ENCODE data around the gene H6PD.

H6PD gene

DNA sequence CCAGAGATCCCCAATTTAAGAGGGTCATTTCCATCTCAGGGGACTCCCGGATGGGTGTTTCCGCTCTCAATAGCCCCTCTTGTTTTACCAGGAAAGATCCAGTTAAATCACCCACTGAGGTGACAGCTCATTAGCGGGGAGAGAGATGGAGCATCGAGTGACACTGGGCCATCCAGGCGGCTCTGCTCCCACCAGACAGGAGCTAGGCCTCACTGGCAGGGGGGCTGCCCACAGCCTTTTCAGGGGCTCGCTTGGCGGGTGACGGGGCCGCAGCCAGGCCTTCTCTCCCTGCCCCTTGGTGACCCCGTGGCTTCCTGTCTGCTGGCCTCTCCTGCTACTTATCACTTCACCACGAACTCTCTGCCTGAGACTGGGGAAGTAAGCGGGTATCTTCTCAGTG lies 31.4 kb downstream of the H6PD start:
- Histone ChIP-seq H3K27me3 (no peaks in the 10 kb centered on the region), H3K9me3 (no peaks in the 10 kb centered on the region), H3K27ac (peak overlapping the region; percentile 20 to 24), H3K4me1 (peaks cover 0 to 12% (median 5%) of the 10 kb centered on the region in 4 donors), H3K36me3 (peaks cover 50 to 87% (median 52%) of the 10 kb centered on the region in 3 donors), H3K4me3 (no peak overlapping the region)
- intact Hi-C loops (cut with DNase I; ENCODE audit: low total_unique reads), result loop anchor here (5.0 kb wide), 1 partner anchor 191 kb away; no protein-coding TSS in a partner anchor
- TF ChIP-seq, protein P1, sequence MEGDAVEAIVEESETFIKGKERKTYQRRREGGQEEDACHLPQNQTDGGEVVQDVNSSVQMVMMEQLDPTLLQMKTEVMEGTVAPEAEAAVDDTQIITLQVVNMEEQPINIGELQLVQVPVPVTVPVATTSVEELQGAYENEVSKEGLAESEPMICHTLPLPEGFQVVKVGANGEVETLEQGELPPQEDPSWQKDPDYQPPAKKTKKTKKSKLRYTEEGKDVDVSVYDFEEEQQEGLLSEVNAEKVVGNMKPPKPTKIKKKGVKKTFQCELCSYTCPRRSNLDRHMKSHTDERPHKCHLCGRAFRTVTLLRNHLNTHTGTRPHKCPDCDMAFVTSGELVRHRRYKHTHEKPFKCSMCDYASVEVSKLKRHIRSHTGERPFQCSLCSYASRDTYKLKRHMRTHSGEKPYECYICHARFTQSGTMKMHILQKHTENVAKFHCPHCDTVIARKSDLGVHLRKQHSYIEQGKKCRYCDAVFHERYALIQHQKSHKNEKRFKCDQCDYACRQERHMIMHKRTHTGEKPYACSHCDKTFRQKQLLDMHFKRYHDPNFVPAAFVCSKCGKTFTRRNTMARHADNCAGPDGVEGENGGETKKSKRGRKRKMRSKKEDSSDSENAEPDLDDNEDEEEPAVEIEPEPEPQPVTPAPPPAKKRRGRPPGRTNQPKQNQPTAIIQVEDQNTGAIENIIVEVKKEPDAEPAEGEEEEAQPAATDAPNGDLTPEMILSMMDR (IDR thresholded peaks at IDR 0.05), result no peak
- no peak for DNase-seq

DNA sequence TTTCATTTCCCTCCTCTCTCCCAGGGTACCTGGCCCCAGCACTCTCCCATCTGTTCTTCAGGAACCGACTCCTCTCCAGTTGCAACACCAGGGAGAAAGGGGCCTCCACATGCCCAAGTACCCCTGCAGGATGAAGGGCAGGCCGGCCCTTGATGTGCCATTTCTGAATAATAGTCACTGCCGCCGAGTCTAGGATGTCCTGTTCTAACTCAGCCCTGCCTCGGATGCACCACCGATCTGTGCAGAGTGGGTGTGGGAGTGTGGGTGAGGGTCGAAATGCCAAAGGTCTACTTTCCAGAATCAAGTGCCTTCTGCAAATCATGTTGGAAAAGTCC lies 32.7 kb downstream of the H6PD start:
- Histone ChIP-seq H3K27me3 (no peaks in the 10 kb centered on the region), H3K27ac (peak overlapping the region in 1 of 2 donors; percentile 20)
- intact Hi-C loops (cut with DNase I; ENCODE audit: low total_unique reads), result loop anchor here (5.0 kb wide), 1 partner anchor 190 kb away; no protein-coding TSS in a partner anchor

DNA sequence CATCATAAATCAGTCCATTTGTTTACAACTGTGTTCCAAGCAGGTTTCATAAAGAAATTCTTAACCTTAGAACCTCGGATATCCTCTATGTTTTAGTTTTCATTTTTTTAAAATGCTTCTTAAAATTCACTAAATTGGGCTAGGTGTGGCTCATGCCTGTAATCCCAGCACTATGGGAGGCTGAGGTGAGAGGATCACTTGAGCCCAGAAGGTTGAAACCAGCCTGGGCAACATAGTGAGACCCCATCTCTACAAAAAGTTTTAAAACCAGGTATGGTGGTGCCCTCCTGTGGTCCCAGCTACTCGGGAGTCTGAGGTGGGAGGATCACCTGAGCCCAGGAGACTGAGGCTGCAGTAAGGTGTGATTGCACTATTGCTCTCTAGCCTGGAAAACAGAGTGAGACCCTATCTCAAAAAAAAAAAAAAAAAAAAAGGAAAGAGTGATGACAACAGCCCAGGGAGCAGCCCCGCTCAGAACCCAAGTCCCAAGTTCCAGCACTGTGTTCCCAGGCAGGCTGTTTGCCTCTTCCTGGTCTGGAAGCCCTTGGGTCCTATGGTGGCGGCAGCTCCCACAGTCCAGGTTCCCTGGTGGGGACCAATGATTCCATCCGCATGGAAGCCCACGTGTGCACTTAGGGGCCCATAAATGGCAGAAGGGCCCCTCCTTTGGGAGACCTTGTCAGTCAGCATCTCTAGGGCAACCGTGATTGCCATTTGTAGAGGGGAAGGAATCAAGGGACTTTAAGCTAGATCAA lies 33.4 kb downstream of the H6PD start:
- no peak for DNase-seq
- intact Hi-C loops (cut with DNase I; ENCODE audit: low total_unique reads), result loop anchor here (5.0 kb wide), 1 partner anchor 189 kb away; no protein-coding TSS in a partner anchor
- Histone ChIP-seq H3K4me3 (no peak overlapping the region), H3K36me3 (peaks cover 40 to 88% (median 42%) of the 10 kb centered on the region in 3 donors), H3K27ac (no peak overlapping the region), H3K4me1 (peaks cover 0 to 12% (median 5%) of the 10 kb centered on the region in 4 donors), H3K9me3 (no peaks in the 10 kb centered on the region), H3K27me3 (no peaks in the 10 kb centered on the region)
- TF ChIP-seq, protein P1 (IDR thresholded peaks at IDR 0.05), result no peak

More for the DNA sequence above, 32.7 kb downstream of the H6PD start:
- H3K4me3 ChIP-seq, result no peak overlapping the region
- DNase-seq, result no peak
- TF ChIP-seq, protein P1 (IDR thresholded peaks at IDR 0.05), result no peak
- H3K9me3 ChIP-seq, result no peaks in the 10 kb centered on the region
- peaks cover 0 to 12% (median 5%) of the 10 kb centered on the region in 4 donors for H3K4me1 ChIP-seq
- H3K36me3 ChIP-seq, result peaks cover 47 to 91% (median 49%) of the 10 kb centered on the region in 3 donors

DNA sequence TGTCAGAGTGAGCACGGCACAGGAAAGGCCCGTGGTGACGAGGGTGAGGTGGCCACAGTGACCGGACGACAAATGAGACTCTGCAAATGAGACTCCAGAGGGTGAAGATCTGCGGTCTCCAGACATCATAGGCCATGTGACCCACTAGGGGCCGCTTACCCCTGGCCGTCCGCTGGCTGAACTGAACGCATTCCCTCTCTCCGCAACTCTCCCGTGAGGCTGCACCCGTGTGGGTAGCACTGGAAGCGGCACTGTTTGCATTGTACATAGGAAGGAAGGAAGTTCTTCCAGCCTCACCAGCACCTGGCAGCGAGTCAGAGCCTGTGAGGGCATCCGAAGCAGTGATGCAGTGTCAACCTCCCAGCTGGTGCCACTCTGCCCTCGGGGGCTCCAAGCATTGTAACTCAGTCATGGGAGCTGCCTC lies 34.5 kb downstream of the H6PD start:
- Histone ChIP-seq H3K27me3 (no peaks in the 10 kb centered on the region), H3K9me3 (no peaks in the 10 kb centered on the region), H3K36me3 (peaks cover 29 to 78% (median 33%) of the 10 kb centered on the region in 3 donors), H3K27ac (no peak overlapping the region), H3K4me1 (peaks cover 0 to 12% (median 5%) of the 10 kb centered on the region in 4 donors), H3K4me3 (no peak overlapping the region)
- no peak for DNase-seq
- TF ChIP-seq, protein P1 (IDR thresholded peaks at IDR 0.05), result no peak
- intact Hi-C loops (cut with DNase I; ENCODE audit: low total_unique reads), result loop anchor here (5.0 kb wide), 1 partner anchor 188 kb away; no protein-coding TSS in a partner anchor

DNA sequence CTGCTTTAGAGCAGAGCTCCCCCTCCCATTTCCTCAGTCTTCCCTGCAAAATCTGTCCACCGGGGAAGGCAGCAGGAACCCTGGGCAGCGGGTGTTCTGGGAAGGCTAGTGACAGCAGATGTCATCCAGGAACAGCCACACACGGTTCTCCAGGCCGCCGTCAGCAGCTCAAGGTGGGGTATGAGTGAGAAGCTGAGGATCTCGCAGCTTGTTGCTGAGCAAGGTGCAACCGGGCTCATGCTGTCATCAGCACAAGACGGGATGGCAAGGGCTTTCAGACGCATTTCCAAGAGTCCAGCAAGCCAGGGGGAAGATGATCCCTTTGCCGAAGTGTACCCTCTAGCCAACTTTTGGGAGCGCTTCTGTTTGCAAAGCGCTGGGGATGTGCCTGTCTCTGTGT lies 35.1 kb downstream of the H6PD start:
- H3K27ac ChIP-seq, result no peak overlapping the region
- TF ChIP-seq, protein P1 (IDR thresholded peaks at IDR 0.05), result no peak
- no peak overlapping the region for H3K4me3 ChIP-seq
- no peaks in the 10 kb centered on the region for H3K27me3 ChIP-seq
- H3K4me1 ChIP-seq, result peaks cover 0 to 12% (median 5%) of the 10 kb centered on the region in 4 donors
- H3K36me3 ChIP-seq, result peaks cover 23 to 71% (median 26%) of the 10 kb centered on the region in 3 donors
- intact Hi-C loops (cut with DNase I; ENCODE audit: low total_unique reads), result loop anchor here (5.0 kb wide), 2 partner anchors 188 to 218 kb away; no protein-coding TSS in a partner anchor
- DNase-seq, result no peak
- H3K9me3 ChIP-seq, result no peaks in the 10 kb centered on the region

All from tibial artery (tissue), 4 donors.